NCI-H748 (cell line): ENCODE data around the gene LTB.

Source experiments
- DNase-seq: peaks from one replicate; lab custom pipeline; 2025; ENCODE audit not compliant: unreplicated experiment; lab: John Stamatoyannopoulos, UW

The LTB gene

GRCh38 chr6:31576897-31577578 lies 5.2 kb downstream of the LTB start:
- no peak for DNase-seq

- DNase-seq = no peak
Measured at GRCh38 chr6:31575952-31576685, 6.1 kb downstream of the LTB start.

- no peak for DNase-seq
Measured at GRCh38 chr6:31575335-31575901, 6.8 kb downstream of the LTB start, which contains the start of gene TNF. Gene TNF, plus strand, starts transcription at chr6:31575565. Its CDS starts 177 bp downstream, at chr6:31575742.

- DNase-seq = no peak
Measured at GRCh38 chr6:31574106-31575061, 7.8 kb downstream of the LTB start.

- DNase-seq = no peak
Measured at GRCh38 chr6:31573239-31574105, 8.8 kb downstream of the LTB start.

- no peak for DNase-seq
Measured at GRCh38 chr6:31572041-31572911, 9.9 kb downstream of the LTB start, which contains the start of gene LTA. Gene LTA, plus strand, starts transcription at chr6:31572289. Its CDS starts 454 bp downstream, at chr6:31572743.

- no peak for DNase-seq
Measured at GRCh38 chr6:31569861-31570536, 12.2 kb downstream of the LTB start.

GRCh38 chr6:31568537-31568961 lies 13.7 kb downstream of the LTB start:
- no peak for DNase-seq

- no peak for DNase-seq
Measured at GRCh38 chr6:31567531-31568370, 14.5 kb downstream of the LTB start.

- DNase-seq = no peak
Measured at GRCh38 chr6:31560697-31561058, 21.5 kb downstream of the LTB start.

GRCh38 chr6:31559958-31560696 lies 22.1 kb downstream of the LTB start:
- no peak for DNase-seq

- DNase-seq = no peak
Measured at GRCh38 chr6:31559606-31559957, 22.6 kb downstream of the LTB start.

GRCh38 chr6:31558631-31559500 lies 23.4 kb downstream of the LTB start:
- no peak for DNase-seq

GRCh38 chr6:31558318-31558625 lies 24.0 kb downstream of the LTB start:
- no peak for DNase-seq

GRCh38 chr6:31557443-31558317 lies 24.5 kb downstream of the LTB start:
- DNase-seq = no peak
